Measurements from ENCODE around the gene CHID1.

DNA sequence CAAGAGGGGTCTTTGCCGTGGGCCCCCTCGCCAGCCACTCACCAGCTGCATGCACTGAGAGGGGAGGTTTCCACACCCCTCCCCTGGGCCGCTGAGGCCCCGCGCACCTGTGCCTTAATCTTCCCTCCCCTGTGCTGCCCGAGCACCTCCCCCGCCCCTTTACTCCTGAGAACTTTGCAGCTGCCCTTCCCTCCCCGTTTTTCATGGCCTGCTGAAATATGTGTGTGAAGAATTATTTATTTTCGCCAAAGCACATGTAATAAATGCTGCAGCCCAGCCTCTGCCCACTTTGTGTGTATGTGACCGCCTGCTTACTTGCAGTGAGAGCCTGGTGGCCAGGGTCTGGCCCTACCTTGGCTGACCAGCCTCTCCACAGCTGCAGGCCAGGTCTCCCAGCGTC, 85.7 kb downstream of the CHID1 start:
- TF ChIP-seq, protein P1, sequence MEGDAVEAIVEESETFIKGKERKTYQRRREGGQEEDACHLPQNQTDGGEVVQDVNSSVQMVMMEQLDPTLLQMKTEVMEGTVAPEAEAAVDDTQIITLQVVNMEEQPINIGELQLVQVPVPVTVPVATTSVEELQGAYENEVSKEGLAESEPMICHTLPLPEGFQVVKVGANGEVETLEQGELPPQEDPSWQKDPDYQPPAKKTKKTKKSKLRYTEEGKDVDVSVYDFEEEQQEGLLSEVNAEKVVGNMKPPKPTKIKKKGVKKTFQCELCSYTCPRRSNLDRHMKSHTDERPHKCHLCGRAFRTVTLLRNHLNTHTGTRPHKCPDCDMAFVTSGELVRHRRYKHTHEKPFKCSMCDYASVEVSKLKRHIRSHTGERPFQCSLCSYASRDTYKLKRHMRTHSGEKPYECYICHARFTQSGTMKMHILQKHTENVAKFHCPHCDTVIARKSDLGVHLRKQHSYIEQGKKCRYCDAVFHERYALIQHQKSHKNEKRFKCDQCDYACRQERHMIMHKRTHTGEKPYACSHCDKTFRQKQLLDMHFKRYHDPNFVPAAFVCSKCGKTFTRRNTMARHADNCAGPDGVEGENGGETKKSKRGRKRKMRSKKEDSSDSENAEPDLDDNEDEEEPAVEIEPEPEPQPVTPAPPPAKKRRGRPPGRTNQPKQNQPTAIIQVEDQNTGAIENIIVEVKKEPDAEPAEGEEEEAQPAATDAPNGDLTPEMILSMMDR (conservative IDR thresholded peaks at IDR 0.05; ENCODE audit: low read length) = no peak
- no peak for TF ChIP-seq EZH2phosphoT487 (IDR thresholded peaks at IDR 0.05; ENCODE audit: borderline replicate concordance, low read depth, low read length)

All from OCI-LY7 (cell line).